Endometrial microvascular endothelial cells (primary cell): Measurements from ENCODE around the gene LRRD1. TPM values are rescaled to one million over a fixed set of nuclear protein-coding genes. Genes with fewer than 3 reads are reported as not detected.

Experiments
- in situ Hi-C: cut with HindIII; loops from 2 replicates; pipeline ENCODE4 v1.10.0; 2017; ENCODE audit warnings: low sequenced_read_pairs, low pct_unique_long_range_greater_than_20kb; ENCODE audit errors: inconsistent ontology term
- total RNA-seq: library from RNA; depleted of rRNA; stranded (reverse); fragments of >200 nt; gene quantifications from one replicate; pipeline ENCODE4 v1.2.3, GENCODE V29; 2015; ENCODE audit errors: inconsistent ontology term

The LRRD1 gene
- total RNA-seq, 1 donor from 2014 or later, result not detected

DNA sequence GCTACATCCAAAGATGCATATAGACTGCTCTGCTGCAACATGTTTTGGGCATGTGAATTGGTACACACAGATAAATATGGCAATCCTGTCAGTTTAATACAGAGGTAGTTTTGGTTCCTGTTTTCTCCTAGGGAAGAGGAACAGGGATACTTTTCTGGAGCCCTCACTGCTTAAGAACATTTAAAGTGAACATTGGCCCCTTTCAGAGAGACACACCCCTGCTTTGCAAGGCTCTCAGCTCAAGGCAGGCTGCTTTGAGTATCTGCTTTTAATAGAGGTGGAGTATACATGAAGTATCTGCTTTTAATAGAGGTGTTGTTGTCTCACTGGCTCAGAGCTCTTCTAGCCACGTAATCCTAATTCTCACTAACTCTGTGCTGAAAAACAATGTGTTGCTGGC, 83.6 kb downstream of the LRRD1 start:
- in situ Hi-C loops, result no loop called here

Other genes starting within 250 kb of the LRRD1 start
- gene AKAP9, start 238.3 kb downstream of the LRRD1 start, total RNA-seq, result 12.3 TPM
- gene CYP51A1, start 44.7 kb downstream of the LRRD1 start, total RNA-seq, result 64.5 TPM
- 25.9 TPM for gene KRIT1, start 66.8 kb upstream of the LRRD1 start, total RNA-seq
- gene ANKIB1, start 66.8 kb upstream of the LRRD1 start, total RNA-seq, result 26.6 TPM